ENCODE data around the gene BMI1. TPM values are rescaled to one million over a fixed set of nuclear protein-coding genes. Genes with fewer than 3 reads are reported as not detected.

The BMI1 gene
- total RNA-seq, 1 donor from 2014 or later = 30.8 TPM

- peak overlapping the region; percentile 84 for H3K4me3 Mint-ChIP-seq (ENCODE audit: unreplicated experiment)
- no peaks in the 10 kb centered on the region for H3K9me3 ChIP-seq (ENCODE audit: insufficient read depth, low read depth, low read length)
- no peak overlapping the region for H2AFZ ChIP-seq (ENCODE audit: low read depth, low read length)
- peaks cover 14% of the 10 kb centered on the region for H3K4me1 Mint-ChIP-seq (ENCODE audit: low read depth, unreplicated experiment)
- H3K27ac ChIP-seq (ENCODE audit: low read depth, low read length) = no peak overlapping the region
- DNase-seq (ENCODE audit: low read depth) (no peak), FAIRE-seq (no peak)
- no peaks in the 10 kb centered on the region for H3K9me3 Mint-ChIP-seq (ENCODE audit: unreplicated experiment)
- H3K4me2 ChIP-seq (ENCODE audit: low read length) = peak overlapping the region; percentile 10
- H3K4me3 ChIP-seq (ENCODE audit: insufficient read depth, low read depth, low read length) = no peak overlapping the region
- peaks cover 32% of the 10 kb centered on the region for H3K27me3 ChIP-seq (ENCODE audit: insufficient read depth, low read length)
- peaks cover 36% of the 10 kb centered on the region for H3K79me2 ChIP-seq (ENCODE audit: insufficient read depth, low read length)
- no peak for TF ChIP-seq CTCF (IDR thresholded peaks at IDR 0.05; ENCODE audit: insufficient read depth, low read depth, low read length)
- TF ChIP-seq EZH2 (IDR thresholded peaks at IDR 0.05; ENCODE audit: insufficient read depth, low read length) = no peak
- no peak overlapping the region for H3K9ac ChIP-seq (ENCODE audit: low read length)
- peaks cover 22% of the 10 kb centered on the region for H3K4me1 ChIP-seq (ENCODE audit: insufficient read depth, low read length)
- peaks cover 32% of the 10 kb centered on the region for H3K27me3 Mint-ChIP-seq (ENCODE audit: low read depth, unreplicated experiment)
- no peak overlapping the region for H3K27ac Mint-ChIP-seq (ENCODE audit: unreplicated experiment)
- peaks cover 43% of the 10 kb centered on the region for H4K20me1 ChIP-seq (ENCODE audit: insufficient read depth, low read length)
- no peaks in the 10 kb centered on the region for H3K36me3 ChIP-seq (ENCODE audit: insufficient read depth, low read length)
- peaks cover 5% of the 10 kb centered on the region for H3K36me3 Mint-ChIP-seq (ENCODE audit: low read depth, unreplicated experiment)
Measured at GRCh38 chr10:22323538-22324305, 2.8 kb downstream of the BMI1 start.

GRCh38 chr10:22324413-22324812 lies 3.5 kb downstream of the BMI1 start:
- Mint-ChIP-seq H3K4me3 (ENCODE audit: unreplicated experiment) (peak overlapping the region; percentile 84), H3K27me3 (ENCODE audit: low read depth, unreplicated experiment) (peaks cover 25% of the 10 kb centered on the region), H3K27ac (ENCODE audit: unreplicated experiment) (no peak overlapping the region), H3K4me1 (ENCODE audit: low read depth, unreplicated experiment) (peaks cover 14% of the 10 kb centered on the region), H3K9me3 (ENCODE audit: unreplicated experiment) (no peaks in the 10 kb centered on the region), H3K36me3 (ENCODE audit: low read depth, unreplicated experiment) (peaks cover 8% of the 10 kb centered on the region)
- H3K9me3 ChIP-seq (ENCODE audit: insufficient read depth, low read depth, low read length) = no peaks in the 10 kb centered on the region
- no peak overlapping the region for H3K27ac ChIP-seq (ENCODE audit: low read depth, low read length)
- H3K4me2 ChIP-seq (ENCODE audit: low read length) = peak overlapping the region; percentile 97
- H3K36me3 ChIP-seq (ENCODE audit: insufficient read depth, low read length) = peaks cover 5% of the 10 kb centered on the region
- H4K20me1 ChIP-seq (ENCODE audit: insufficient read depth, low read length) = peaks cover 43% of the 10 kb centered on the region
- TF ChIP-seq CTCF (IDR thresholded peaks at IDR 0.05; ENCODE audit: insufficient read depth, low read depth, low read length) (no peak), EZH2 (IDR thresholded peaks at IDR 0.05; ENCODE audit: insufficient read depth, low read length) (no peak)
- peaks cover 22% of the 10 kb centered on the region for H3K4me1 ChIP-seq (ENCODE audit: insufficient read depth, low read length)
- no peak for FAIRE-seq
- no peak overlapping the region for H2AFZ ChIP-seq (ENCODE audit: low read depth, low read length)
- no peak for DNase-seq (ENCODE audit: low read depth)
- H3K9ac ChIP-seq (ENCODE audit: low read length) = peak overlapping the region; percentile 69
- H3K79me2 ChIP-seq (ENCODE audit: insufficient read depth, low read length) = peaks cover 36% of the 10 kb centered on the region
- H3K4me3 ChIP-seq (ENCODE audit: insufficient read depth, low read depth, low read length) = peak overlapping the region; percentile 68
- H3K27me3 ChIP-seq (ENCODE audit: insufficient read depth, low read length) = peaks cover 32% of the 10 kb centered on the region

GRCh38 chr10:22324893-22325271 lies 4.0 kb downstream of the BMI1 start:
- H3K27ac Mint-ChIP-seq (ENCODE audit: unreplicated experiment) = no peak overlapping the region
- peak overlapping the region; percentile 69 for H3K9ac ChIP-seq (ENCODE audit: low read length)
- peak overlapping the region; percentile 97 for H3K4me2 ChIP-seq (ENCODE audit: low read length)
- peak overlapping the region; percentile 84 for H3K4me3 Mint-ChIP-seq (ENCODE audit: unreplicated experiment)
- peaks cover 22% of the 10 kb centered on the region for H3K4me1 ChIP-seq (ENCODE audit: insufficient read depth, low read length)
- no peak for TF ChIP-seq EZH2 (IDR thresholded peaks at IDR 0.05; ENCODE audit: insufficient read depth, low read length)
- no peak for TF ChIP-seq CTCF (IDR thresholded peaks at IDR 0.05; ENCODE audit: insufficient read depth, low read depth, low read length)
- H3K79me2 ChIP-seq (ENCODE audit: insufficient read depth, low read length) = peaks cover 36% of the 10 kb centered on the region
- peaks cover 10% of the 10 kb centered on the region for H3K36me3 ChIP-seq (ENCODE audit: insufficient read depth, low read length)
- no peaks in the 10 kb centered on the region for H3K9me3 ChIP-seq (ENCODE audit: insufficient read depth, low read depth, low read length)
- H4K20me1 ChIP-seq (ENCODE audit: insufficient read depth, low read length) = peaks cover 43% of the 10 kb centered on the region
- peak overlapping the region; percentile 36 for H2AFZ ChIP-seq (ENCODE audit: low read depth, low read length)
- peaks cover 14% of the 10 kb centered on the region for H3K4me1 Mint-ChIP-seq (ENCODE audit: low read depth, unreplicated experiment)
- peaks cover 32% of the 10 kb centered on the region for H3K27me3 ChIP-seq (ENCODE audit: insufficient read depth, low read length)
- FAIRE-seq (no peak), DNase-seq (ENCODE audit: low read depth) (no peak)
- H3K27me3 Mint-ChIP-seq (ENCODE audit: low read depth, unreplicated experiment) = peaks cover 20% of the 10 kb centered on the region
- H3K27ac ChIP-seq (ENCODE audit: low read depth, low read length) = no peak overlapping the region
- H3K4me3 ChIP-seq (ENCODE audit: insufficient read depth, low read depth, low read length) = peak overlapping the region; percentile 68
- H3K36me3 Mint-ChIP-seq (ENCODE audit: low read depth, unreplicated experiment) = peaks cover 13% of the 10 kb centered on the region
- H3K9me3 Mint-ChIP-seq (ENCODE audit: unreplicated experiment) = no peaks in the 10 kb centered on the region
